ENCODE measurements around the gene ITGB1. TPM values are rescaled to one million over a fixed set of nuclear protein-coding genes. Genes with fewer than 3 reads are reported as not detected.
A peak's percentile ranks its signal among the peaks of the same experiment; 100 is the strongest.

ITGB1 gene
- total RNA-seq, 1 donor from 2014 or later, result 220 TPM

DNA sequence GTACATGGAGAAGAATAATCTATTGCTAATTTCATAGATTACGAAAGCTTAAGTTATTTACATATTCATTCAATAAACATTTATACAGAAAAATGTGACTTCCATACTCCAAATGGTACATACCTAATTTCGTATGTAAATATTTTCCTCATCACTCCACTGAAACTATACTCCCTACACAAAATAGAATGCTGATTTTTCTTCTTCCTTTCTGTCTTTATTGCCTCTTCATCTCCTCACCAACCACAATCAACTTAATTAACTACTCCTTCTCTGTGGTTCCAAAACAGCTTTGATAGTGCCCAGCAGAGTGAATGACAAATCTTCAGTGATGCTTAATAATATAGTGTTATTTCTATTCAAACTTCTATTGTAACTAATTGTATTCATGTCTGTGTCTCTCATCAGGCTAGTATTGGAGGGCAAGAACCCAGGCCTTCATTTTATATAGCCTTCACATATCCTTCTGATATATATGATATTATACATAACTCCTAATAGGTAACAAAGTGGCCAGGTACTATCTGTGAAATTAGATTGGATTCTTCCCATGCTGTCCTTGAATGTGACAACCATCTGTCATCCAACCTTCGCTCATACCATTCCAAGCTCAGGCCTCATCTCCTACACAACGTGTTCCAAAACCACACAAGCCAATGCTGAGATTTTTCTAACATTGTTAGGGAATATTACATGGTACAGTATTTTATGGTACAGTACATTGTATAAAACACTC, 5.3 kb downstream of the ITGB1 start:
- no peaks in the 10 kb centered on the region for H3K9me3 Mint-ChIP-seq
- H3K36me3 Mint-ChIP-seq (ENCODE audit: low read depth), result no peaks in the 10 kb centered on the region
- peak overlapping the region; percentile 19 for H3K4me3 Mint-ChIP-seq
- TF ChIP-seq, protein P1, sequence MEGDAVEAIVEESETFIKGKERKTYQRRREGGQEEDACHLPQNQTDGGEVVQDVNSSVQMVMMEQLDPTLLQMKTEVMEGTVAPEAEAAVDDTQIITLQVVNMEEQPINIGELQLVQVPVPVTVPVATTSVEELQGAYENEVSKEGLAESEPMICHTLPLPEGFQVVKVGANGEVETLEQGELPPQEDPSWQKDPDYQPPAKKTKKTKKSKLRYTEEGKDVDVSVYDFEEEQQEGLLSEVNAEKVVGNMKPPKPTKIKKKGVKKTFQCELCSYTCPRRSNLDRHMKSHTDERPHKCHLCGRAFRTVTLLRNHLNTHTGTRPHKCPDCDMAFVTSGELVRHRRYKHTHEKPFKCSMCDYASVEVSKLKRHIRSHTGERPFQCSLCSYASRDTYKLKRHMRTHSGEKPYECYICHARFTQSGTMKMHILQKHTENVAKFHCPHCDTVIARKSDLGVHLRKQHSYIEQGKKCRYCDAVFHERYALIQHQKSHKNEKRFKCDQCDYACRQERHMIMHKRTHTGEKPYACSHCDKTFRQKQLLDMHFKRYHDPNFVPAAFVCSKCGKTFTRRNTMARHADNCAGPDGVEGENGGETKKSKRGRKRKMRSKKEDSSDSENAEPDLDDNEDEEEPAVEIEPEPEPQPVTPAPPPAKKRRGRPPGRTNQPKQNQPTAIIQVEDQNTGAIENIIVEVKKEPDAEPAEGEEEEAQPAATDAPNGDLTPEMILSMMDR (conservative IDR thresholded peaks at IDR 0.05), result no peak
- no peak for DNase-seq (ENCODE audit: low read depth, low spot score)
- no peaks in the 10 kb centered on the region for H3K27me3 Mint-ChIP-seq (ENCODE audit: low read depth)
- peaks cover 78% of the 10 kb centered on the region for H3K4me1 Mint-ChIP-seq
- no peak overlapping the region for H3K27ac Mint-ChIP-seq (ENCODE audit: unreplicated experiment)

DNA sequence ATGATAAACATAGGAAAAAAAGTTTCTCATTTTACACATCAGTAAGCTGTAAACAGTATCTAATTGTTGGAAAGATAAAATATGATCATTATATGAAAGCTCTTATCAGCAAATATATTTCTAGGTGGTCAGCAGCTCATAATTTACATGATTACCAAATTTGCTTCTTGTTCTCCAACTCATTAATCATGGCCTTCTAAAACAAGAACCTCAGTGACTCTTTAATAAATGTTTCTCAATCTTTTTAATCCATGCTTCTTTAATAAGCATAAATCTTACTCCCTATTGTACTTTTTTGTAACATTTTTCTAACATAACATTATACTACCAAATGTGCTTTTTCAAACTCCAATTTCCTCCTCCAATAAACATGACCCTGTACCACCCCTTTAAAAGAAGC, 5.9 kb downstream of the ITGB1 start:
- TF ChIP-seq, protein P1 (conservative IDR thresholded peaks at IDR 0.05), result no peak
- H3K36me3 Mint-ChIP-seq (ENCODE audit: low read depth), result no peaks in the 10 kb centered on the region
- H3K4me1 Mint-ChIP-seq, result peaks cover 78% of the 10 kb centered on the region
- peak overlapping the region; percentile 31 for H3K27ac Mint-ChIP-seq (ENCODE audit: unreplicated experiment)
- no peaks in the 10 kb centered on the region for H3K27me3 Mint-ChIP-seq (ENCODE audit: low read depth)
- no peak for DNase-seq (ENCODE audit: low read depth, low spot score)
- H3K4me3 Mint-ChIP-seq, result peak overlapping the region; percentile 19
- no peaks in the 10 kb centered on the region for H3K9me3 Mint-ChIP-seq

DNA sequence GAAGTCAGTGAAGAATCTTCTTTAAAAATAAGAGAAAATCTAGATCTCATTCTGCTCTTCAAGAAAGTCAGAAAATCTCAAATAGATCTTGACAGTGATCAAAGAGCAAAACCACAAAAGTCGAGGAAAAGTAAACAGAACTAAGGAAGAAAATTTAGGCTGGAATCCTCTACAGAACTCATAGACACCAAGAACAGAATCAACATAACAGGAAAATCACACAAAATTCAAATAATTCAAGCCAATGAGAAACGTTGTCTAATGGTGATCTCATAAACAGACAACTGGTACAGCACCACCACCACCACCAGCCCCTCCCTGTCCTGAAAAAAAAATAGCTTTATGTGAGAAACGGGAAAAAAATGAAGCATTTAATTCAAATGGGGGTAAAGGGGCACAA, 6.9 kb downstream of the ITGB1 start:
- TF ChIP-seq, protein P1 (conservative IDR thresholded peaks at IDR 0.05), result no peak
- H3K9me3 Mint-ChIP-seq, result no peaks in the 10 kb centered on the region
- no peaks in the 10 kb centered on the region for H3K36me3 Mint-ChIP-seq (ENCODE audit: low read depth)
- H3K4me1 Mint-ChIP-seq, result peaks cover 74% of the 10 kb centered on the region
- no peak for DNase-seq (ENCODE audit: low read depth, low spot score)
- peak overlapping the region; percentile 6 for H3K4me3 Mint-ChIP-seq
- H3K27me3 Mint-ChIP-seq (ENCODE audit: low read depth), result no peaks in the 10 kb centered on the region
- peak overlapping the region; percentile 27 for H3K27ac Mint-ChIP-seq (ENCODE audit: unreplicated experiment)

DNA sequence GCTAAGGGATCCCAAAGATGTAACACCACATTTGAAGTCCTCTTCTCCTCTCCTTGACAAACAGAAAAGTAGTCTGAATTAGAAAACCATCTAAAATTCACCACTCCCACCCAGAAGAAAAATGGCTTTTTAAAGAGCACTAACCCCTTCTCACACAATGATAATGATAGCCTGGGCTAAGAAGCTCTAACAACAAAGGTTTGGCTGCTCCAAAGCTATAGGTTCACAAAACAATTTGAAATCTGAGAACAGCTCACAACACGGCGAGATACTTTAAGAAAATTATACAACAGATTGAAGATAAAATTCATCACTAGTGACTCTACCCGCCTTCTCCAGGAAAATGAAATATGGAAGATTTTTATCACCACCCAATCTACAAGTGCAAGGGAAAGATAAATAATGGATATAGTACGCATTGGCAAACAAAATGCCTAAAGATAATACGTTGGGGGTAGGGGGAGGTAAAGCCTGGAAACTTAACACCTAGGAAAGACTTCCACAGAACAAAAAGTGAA, 7.4 kb downstream of the ITGB1 start:
- H3K27me3 Mint-ChIP-seq (ENCODE audit: low read depth), result no peaks in the 10 kb centered on the region
- no peak overlapping the region for H3K27ac Mint-ChIP-seq (ENCODE audit: unreplicated experiment)
- TF ChIP-seq, protein P1 (conservative IDR thresholded peaks at IDR 0.05), result no peak
- H3K4me3 Mint-ChIP-seq, result peak overlapping the region; percentile 0
- no peaks in the 10 kb centered on the region for H3K9me3 Mint-ChIP-seq
- H3K4me1 Mint-ChIP-seq, result peaks cover 72% of the 10 kb centered on the region
- DNase-seq (ENCODE audit: low read depth, low spot score), result no peak
- H3K36me3 Mint-ChIP-seq (ENCODE audit: low read depth), result no peaks in the 10 kb centered on the region

DNA sequence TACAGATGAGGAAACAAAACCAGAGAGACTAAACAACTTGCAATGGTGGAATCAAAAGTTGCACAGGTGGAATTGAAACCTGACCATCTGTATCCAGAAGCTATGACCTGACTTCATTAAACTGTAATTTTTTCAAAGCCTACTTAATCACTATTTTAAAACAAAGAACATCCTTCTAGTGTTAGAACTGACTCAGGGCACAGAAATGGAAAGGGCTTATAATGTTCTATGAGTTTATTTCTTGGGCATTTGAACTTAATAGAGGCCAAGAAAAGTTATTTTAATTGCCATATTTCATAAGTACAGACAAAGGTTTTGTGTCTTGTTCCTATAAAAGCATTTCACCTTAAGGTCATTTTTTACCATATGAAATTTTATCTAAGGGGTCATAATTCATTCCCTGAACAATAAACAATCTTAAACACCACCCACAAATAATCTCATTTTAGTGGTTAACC, 8.8 kb downstream of the ITGB1 start:
- no peaks in the 10 kb centered on the region for H3K36me3 Mint-ChIP-seq (ENCODE audit: low read depth)
- TF ChIP-seq, protein P1 (conservative IDR thresholded peaks at IDR 0.05), result no peak
- DNase-seq (ENCODE audit: low read depth, low spot score), result no peak
- no peaks in the 10 kb centered on the region for H3K27me3 Mint-ChIP-seq (ENCODE audit: low read depth)
- H3K9me3 Mint-ChIP-seq, result no peaks in the 10 kb centered on the region
- peak overlapping the region; percentile 32 for H3K27ac Mint-ChIP-seq (ENCODE audit: unreplicated experiment)
- no peak overlapping the region for H3K4me3 Mint-ChIP-seq
- H3K4me1 Mint-ChIP-seq, result peaks cover 68% of the 10 kb centered on the region

Measured in neural crest cell (in vitro differentiated cells).